GM19240 (cell line): ENCODE data around the gene AUTS2.

ENCODE experiments used
- DNase-seq: peaks from one replicate; pipeline ENCODE4 v3.0.0; 2011; ENCODE audit warnings: low spot score; ENCODE audit not compliant: insufficient read length

AUTS2 gene

GRCh38 chr7:70336536-70336935 is 738.3 kb downstream of the AUTS2 start:
- DNase-seq, result no peak

GRCh38 chr7:70338015-70338414 is 739.7 kb downstream of the AUTS2 start:
- no peak for DNase-seq

DNA sequence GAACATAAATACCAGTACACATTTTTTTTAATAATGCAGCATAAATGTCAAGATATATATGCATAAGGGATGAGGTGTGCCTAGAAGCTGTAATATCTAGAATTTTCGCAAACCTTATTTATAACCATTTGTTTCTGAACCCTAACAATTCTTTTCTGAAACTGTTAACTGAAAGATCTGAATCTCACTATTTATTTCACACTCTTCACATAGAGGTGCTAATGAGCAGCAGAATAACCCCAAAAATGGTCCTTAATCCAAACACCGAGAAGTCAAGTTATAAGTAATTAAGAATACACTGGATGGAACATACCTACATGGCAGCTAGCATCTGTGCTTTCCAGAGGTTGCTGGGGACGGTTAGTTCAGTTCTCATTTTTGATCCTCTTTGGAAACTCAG is 742.0 kb downstream of the AUTS2 start:
- no peak for DNase-seq

DNA sequence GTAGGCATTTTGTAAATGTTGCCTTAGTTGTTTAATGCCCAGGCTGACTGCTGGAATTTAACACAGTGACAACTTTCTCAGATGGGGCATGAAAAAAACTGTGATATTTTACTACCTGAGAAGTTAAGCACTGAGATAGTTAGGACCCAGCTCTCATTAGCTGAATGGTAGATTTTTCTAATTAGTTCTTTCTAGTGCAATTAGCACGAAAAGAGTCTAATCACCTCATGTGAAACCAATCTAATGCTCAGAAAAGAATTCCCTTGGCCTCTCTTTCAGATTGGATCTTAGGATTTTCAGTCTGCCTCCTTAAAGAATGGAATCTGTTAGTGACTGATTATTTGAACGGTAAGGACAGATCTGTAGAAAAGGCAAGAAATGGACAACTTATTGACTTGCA is 743.2 kb downstream of the AUTS2 start:
- DNase-seq, result no peak

GRCh38 chr7:70343519-70343918 is 745.2 kb downstream of the AUTS2 start:
- DNase-seq, result no peak

- DNase-seq, result no peak
These were observed 746.5 kb downstream of the AUTS2 start for GRCh38 chr7:70344726-70345125.

- DNase-seq, result no peak
These were observed 748.7 kb downstream of the AUTS2 start for GRCh38 chr7:70346844-70347462.

DNA sequence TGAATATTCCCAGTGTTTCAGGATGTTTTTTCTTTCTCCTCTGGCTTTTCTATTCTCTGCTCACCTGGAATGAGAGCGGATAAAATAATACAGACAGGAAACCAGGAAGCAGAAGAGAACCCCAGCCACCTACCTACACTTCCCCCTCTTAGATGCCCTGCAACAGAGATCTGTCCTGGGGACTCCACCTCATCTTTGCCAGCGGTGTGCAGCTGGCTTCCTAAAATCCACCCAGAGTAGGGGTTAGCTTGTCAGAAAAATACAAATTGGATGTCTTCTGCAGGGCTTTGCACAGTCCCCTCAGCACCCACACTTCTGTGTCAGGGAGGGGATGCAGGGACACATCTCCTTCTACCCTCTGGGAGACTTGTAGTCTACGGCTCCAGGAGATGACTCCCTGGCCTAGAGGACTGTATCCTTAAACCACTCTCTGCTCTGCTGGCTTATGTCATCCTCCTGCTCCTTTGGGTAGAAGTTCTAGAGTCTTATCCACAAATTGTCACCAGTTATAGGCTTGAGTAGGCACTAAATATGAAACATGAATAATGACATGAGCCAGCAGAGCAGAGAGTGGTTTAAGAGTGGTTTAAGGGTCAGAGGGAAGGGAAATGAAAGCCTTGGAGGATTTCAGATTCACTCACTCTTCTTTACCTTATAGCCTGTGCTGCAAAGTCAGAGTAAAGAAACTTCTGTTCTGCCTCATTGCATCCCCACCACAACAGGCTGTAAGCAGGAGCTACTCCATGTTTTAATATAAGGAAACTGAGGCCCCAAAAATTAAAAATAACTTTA is 749.4 kb downstream of the AUTS2 start:
- no peak for DNase-seq

GRCh38 chr7:70349031-70349430 is 750.8 kb downstream of the AUTS2 start:
- DNase-seq, result no peak

GRCh38 chr7:70349819-70350218 is 751.5 kb downstream of the AUTS2 start:
- no peak for DNase-seq

GRCh38 chr7:70352088-70352487 is 753.8 kb downstream of the AUTS2 start:
- DNase-seq, result no peak

DNA sequence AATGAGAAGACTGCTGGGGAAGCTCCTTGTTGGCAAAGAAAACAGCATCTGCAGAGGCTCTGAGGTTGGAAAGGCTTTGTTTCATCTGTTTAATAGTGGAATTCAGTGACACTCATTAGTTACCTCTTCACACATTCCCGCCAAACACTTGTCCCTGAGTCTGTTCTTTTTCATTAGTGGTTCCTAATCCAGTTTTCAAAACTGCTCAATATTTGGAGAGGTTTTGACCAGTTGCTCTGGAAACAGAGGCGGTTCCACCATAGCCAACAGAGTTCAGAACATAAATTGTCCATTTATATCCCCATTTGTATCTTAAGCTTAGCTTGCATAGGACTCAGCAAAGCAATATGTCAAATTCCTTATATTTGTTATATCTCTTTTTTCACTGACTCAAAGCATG is 754.6 kb downstream of the AUTS2 start:
- no peak for DNase-seq

- DNase-seq, result no peak
These were observed 755.2 kb downstream of the AUTS2 start for GRCh38 chr7:70353330-70353945.

DNA sequence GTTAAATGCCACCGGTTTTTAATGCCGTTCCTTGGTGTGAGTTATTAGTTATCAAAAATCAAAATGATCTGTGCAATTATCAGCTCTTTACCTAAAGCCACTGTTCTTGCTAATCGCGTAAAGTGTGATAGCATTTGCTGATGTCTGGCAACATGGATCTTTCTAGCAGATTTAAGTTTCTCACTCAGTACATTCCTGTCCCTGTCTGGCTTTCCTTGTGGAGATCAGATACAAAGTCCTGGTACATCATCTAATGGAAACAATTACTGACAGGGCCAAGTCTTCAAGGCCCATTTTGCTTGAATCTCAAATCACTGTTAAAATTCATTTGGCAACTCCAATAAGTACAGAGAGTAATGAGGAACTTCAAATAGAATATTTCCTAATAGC is 755.7 kb downstream of the AUTS2 start:
- no peak for DNase-seq

- no peak for DNase-seq
These were observed 756.3 kb downstream of the AUTS2 start for GRCh38 chr7:70354409-70355169.

GRCh38 chr7:70355198-70356020 is 757.1 kb downstream of the AUTS2 start:
- DNase-seq, result no peak

DNA sequence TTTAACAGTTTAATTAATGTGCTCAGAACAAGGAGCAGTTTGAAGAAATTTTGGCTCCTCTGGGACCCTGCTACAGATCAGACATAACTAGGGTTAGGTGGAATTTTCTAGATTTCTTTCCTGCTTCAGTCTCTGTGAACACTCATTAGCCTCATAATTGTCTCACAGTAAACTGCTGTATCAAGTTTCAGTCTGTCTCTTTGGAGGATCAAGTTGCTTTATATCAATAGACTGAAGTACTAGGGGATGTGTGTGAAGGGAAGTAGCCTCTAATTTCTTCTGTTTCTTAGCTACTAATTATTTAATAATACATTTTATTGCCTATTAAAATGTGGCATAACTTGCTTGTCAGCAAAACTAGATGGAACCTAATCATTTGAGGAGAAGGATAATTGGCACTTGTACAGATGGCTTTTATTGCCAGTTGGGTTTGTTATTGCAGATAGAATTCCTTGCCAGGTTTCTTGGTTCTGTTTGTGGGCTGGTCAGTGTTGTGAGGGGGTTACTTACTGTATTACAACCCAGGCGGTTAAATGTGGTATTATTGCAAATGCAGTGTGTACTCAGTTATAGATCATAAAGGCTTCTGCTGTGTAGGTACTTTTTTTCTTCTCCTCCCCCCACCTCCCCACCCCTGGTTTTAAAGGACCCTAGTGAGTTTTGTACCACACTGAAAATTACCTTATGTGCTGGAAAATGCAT is 758.0 kb downstream of the AUTS2 start:
- no peak for DNase-seq

- DNase-seq, result no peak
These were observed 758.6 kb downstream of the AUTS2 start for GRCh38 chr7:70356787-70357328.

DNA sequence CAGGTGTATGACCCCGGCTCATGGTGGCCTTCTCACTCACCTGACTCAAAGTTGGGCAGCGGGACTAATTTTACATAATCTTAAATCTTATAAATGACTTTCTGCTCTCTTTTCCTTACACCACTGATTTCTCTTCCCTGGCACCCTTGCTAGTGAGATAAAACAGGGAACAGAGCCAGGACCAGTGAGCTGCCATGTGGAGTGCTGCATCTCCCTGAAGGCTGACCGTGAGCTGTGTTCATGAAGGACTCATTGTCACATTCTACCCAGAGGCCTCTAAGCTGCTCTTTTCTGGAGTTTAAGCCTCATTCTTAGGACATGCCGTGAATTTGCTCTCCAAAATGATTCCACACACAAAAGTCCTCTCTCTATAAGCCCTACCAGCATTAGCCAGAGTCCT is 762.3 kb downstream of the AUTS2 start:
- no peak for DNase-seq

DNA sequence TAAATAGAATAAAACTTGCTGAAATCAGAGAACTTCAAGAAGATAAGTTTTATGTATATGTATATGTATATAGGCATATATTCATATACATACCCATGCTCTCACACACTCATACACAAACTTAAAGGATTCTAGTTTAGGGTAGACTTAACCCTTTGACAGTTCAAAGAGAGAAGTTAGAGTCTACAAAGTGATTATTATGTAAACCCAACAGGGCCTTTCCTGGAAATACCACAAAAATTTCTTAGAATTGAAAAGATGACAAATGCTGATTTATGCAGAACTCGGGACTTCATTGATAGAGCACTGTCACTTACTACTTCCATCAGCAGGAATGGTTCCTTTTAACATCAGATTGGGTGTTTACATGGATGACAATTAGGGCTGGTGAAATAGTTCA is 763.5 kb downstream of the AUTS2 start:
- DNase-seq, result no peak
